Mesenchymal stem cell (in vitro differentiated cells and primary cell): ENCODE data around the gene SLC35F3.

Source experiments
- DNase-seq: peaks from one replicate; pipeline ENCODE4 v3.0.0-alpha.2; 2013
- H2AFZ ChIP-seq: one replicate; pipeline ENCODE4 v1.6.1; 2013; ENCODE audit warnings: low read depth, mild to moderate bottlenecking, control low read depth, inconsistent platforms, low read length, moderate library complexity
- H2AK5ac ChIP-seq: 2 replicates; pipeline ENCODE4 v1.6.1; 2013; ENCODE audit warnings: low read length, moderate library complexity, mild to moderate bottlenecking, inconsistent platforms; ENCODE audit not compliant: severe bottlenecking
- H2BK120ac ChIP-seq: one replicate; pipeline ENCODE4 v1.6.1; 2013; ENCODE audit warnings: low read depth, mild to moderate bottlenecking, inconsistent platforms, low read length, moderate library complexity
- H2BK12ac ChIP-seq, 2 experiments: one replicate each; pipeline ENCODE4 v1.6.1; 2013; ENCODE audit warnings: inconsistent platforms in 2 of 2, low read length in 2 of 2, mild to moderate bottlenecking in 2 of 2, moderate library complexity in 2 of 2, control low read depth in 1 of 2
- H2BK15ac ChIP-seq: one replicate; pipeline ENCODE4 v1.6.1; 2013; ENCODE audit warnings: mild to moderate bottlenecking, low read depth, inconsistent platforms; ENCODE audit not compliant: poor library complexity, severe bottlenecking
- H2BK5ac ChIP-seq: 2 replicates; pipeline ENCODE4 v1.6.1; 2013; ENCODE audit warnings: low read depth, mild to moderate bottlenecking, low read length, control low read depth, inconsistent platforms; ENCODE audit not compliant: poor library complexity, severe bottlenecking
- H3K14ac ChIP-seq, 2 experiments: one replicate each; pipeline ENCODE4 v1.6.1; 2013; ENCODE audit warnings: inconsistent platforms in 2 of 2, low read length in 2 of 2, control low read depth in 1 of 2, mild to moderate bottlenecking in 1 of 2, moderate library complexity in 1 of 2
- H3K18ac ChIP-seq, 2 experiments: one replicate each; pipeline ENCODE4 v1.6.1; 2013; ENCODE audit warnings: inconsistent platforms in 2 of 2, low read length in 2 of 2, control low read depth in 1 of 2, low read depth in 1 of 2, mild to moderate bottlenecking in 1 of 2
- H3K23ac ChIP-seq, 2 experiments: one replicate each; pipeline ENCODE4 v1.6.1; 2013; ENCODE audit warnings: inconsistent platforms in 2 of 2, low read length in 2 of 2, mild to moderate bottlenecking in 2 of 2, moderate library complexity in 2 of 2, control low read depth in 1 of 2
- H3K27ac ChIP-seq: 2 replicates; pipeline ENCODE4 v1.5.1; 2013; ENCODE audit warnings: mild to moderate bottlenecking, moderate library complexity, low read length, control low read depth, inconsistent platforms; ENCODE audit not compliant: poor library complexity, severe bottlenecking
- H3K27me3 ChIP-seq, 2 experiments: 2 replicates each; pipeline versions ENCODE4 v1.6.1 to v1.7.0; 2013; ENCODE audit warnings: low read length in 2 of 2, mild to moderate bottlenecking in 2 of 2, moderate library complexity in 2 of 2, control low read depth in 1 of 2, inconsistent platforms in 1 of 2; ENCODE audit not compliant: control insufficient read depth in 1 of 2, insufficient read depth in 1 of 2
- H3K36me3 ChIP-seq, 2 experiments: 2 replicates each; pipeline versions ENCODE4 v1.6.1 to v1.7.0; 2013; ENCODE audit warnings: low read length in 2 of 2, control low read depth in 1 of 2, inconsistent platforms in 1 of 2, low read depth in 1 of 2, mild to moderate bottlenecking in 1 of 2; ENCODE audit not compliant: insufficient read depth in 2 of 2, control insufficient read depth in 1 of 2
- H3K4ac ChIP-seq, 2 experiments: one replicate each; pipeline ENCODE4 v1.6.1; 2013; ENCODE audit warnings: inconsistent platforms in 2 of 2, low read length in 2 of 2, mild to moderate bottlenecking in 2 of 2, moderate library complexity in 2 of 2, control low read depth in 1 of 2, low read depth in 1 of 2
- H3K4me1 ChIP-seq: 2 replicates; pipeline ENCODE4 v1.6.1; 2013; ENCODE audit warnings: low read depth, low read length, control low read depth; ENCODE audit not compliant: control insufficient read depth, insufficient read depth
- H3K4me2 ChIP-seq: 2 replicates; pipeline ENCODE4 v1.6.1; 2013; ENCODE audit warnings: low read length, mild to moderate bottlenecking, inconsistent platforms; ENCODE audit not compliant: poor library complexity, severe bottlenecking
- H3K4me3 ChIP-seq, 2 experiments: 2 replicates each; pipeline versions ENCODE4 v1.5.1 to v1.7.0; 2013; ENCODE audit warnings: low read length in 2 of 2, mild to moderate bottlenecking in 2 of 2, control low read depth in 1 of 2, low read depth in 1 of 2; ENCODE audit not compliant: insufficient read depth in 1 of 2
- H3K79me1 ChIP-seq: replicated peaks from 2 replicates; pipeline ENCODE4 v1.6.1; 2013; ENCODE audit warnings: mild to moderate bottlenecking, control low read depth, low read length, inconsistent platforms; ENCODE audit not compliant: poor library complexity, severe bottlenecking
- H3K9ac ChIP-seq: 2 replicates; pipeline ENCODE4 v1.7.0; 2013; ENCODE audit warnings: mild to moderate bottlenecking, low read length, moderate library complexity
- H3K9me3 ChIP-seq: 2 replicates; pipeline ENCODE4 v1.7.0; 2013; ENCODE audit warnings: mild to moderate bottlenecking, low read length; ENCODE audit not compliant: control insufficient read depth
- H4K8ac ChIP-seq: one replicate; pipeline ENCODE4 v1.6.1; 2013; ENCODE audit warnings: inconsistent platforms, mild to moderate bottlenecking, low read length, moderate library complexity
- H4K91ac ChIP-seq: one replicate; pipeline ENCODE4 v1.6.1; 2013; ENCODE audit warnings: mild to moderate bottlenecking, low read length, inconsistent platforms
- WGBS: methylation state at CpG from one replicate; pipeline ENCODE4 v1.1.7; 2013; ENCODE audit warnings: mixed read lengths; 5-methylcytosine and 5-hydroxymethylcytosine counted together

Gene SLC35F3

GRCh38 chr1:233990486-233990885 is 86.0 kb downstream of the SLC35F3 start:
- Histone ChIP-seq H3K4me3 (no peak overlapping the region), H2BK120ac (no peak overlapping the region), H3K9me3 (no peaks in the 10 kb centered on the region), H3K18ac (no peak overlapping the region), H3K4ac (no peak overlapping the region), H3K36me3 (no peaks in the 10 kb centered on the region), H3K27me3 (no peaks in the 10 kb centered on the region), H3K9ac (no peak overlapping the region), H4K8ac (no peak overlapping the region), H3K27ac (no peak overlapping the region), H3K79me1 (no peaks in the 10 kb centered on the region), H4K91ac (no peak overlapping the region), H3K4me2 (no peak overlapping the region), H2BK5ac (no peak overlapping the region), H3K23ac (no peak overlapping the region), H2BK15ac (no peak overlapping the region), H2BK12ac (no peak overlapping the region), H3K4me1 (no peaks in the 10 kb centered on the region), H2AFZ (no peak overlapping the region), H2AK5ac (no peak overlapping the region), H3K14ac (no peak overlapping the region)
- WGBS, result 43% methylated on average over 1 of the region's 2 CpGs
- no peak for DNase-seq

GRCh38 chr1:233993651-233994050 is 89.2 kb downstream of the SLC35F3 start:
- H2BK120ac ChIP-seq, result no peak overlapping the region
- no peak overlapping the region for H3K27ac ChIP-seq
- no peak overlapping the region for H3K4me3 ChIP-seq
- no peaks in the 10 kb centered on the region for H3K27me3 ChIP-seq
- no peak overlapping the region for H3K23ac ChIP-seq
- H3K9me3 ChIP-seq, result no peaks in the 10 kb centered on the region
- no peak overlapping the region for H2BK5ac ChIP-seq
- no peak overlapping the region for H4K8ac ChIP-seq
- H3K4ac ChIP-seq, result no peak overlapping the region
- WGBS, result 66% methylated on average over 5 of the region's 6 CpGs
- no peak overlapping the region for H3K18ac ChIP-seq
- H3K14ac ChIP-seq, result no peak overlapping the region
- H2AK5ac ChIP-seq, result no peak overlapping the region
- no peaks in the 10 kb centered on the region for H3K79me1 ChIP-seq
- no peak overlapping the region for H2AFZ ChIP-seq
- H2BK15ac ChIP-seq, result no peak overlapping the region
- H3K9ac ChIP-seq, result no peak overlapping the region
- no peak overlapping the region for H3K4me2 ChIP-seq
- no peak for DNase-seq
- H2BK12ac ChIP-seq, result no peak overlapping the region
- no peaks in the 10 kb centered on the region for H3K4me1 ChIP-seq
- H4K91ac ChIP-seq, result no peak overlapping the region
- no peaks in the 10 kb centered on the region for H3K36me3 ChIP-seq

- no peak for DNase-seq
- Histone ChIP-seq H2BK15ac (no peak overlapping the region), H3K23ac (no peak overlapping the region), H3K27ac (no peak overlapping the region), H3K18ac (no peak overlapping the region), H2AK5ac (no peak overlapping the region), H4K8ac (no peak overlapping the region), H3K14ac (no peak overlapping the region), H3K79me1 (no peaks in the 10 kb centered on the region), H2BK12ac (no peak overlapping the region), H4K91ac (no peak overlapping the region), H3K36me3 (no peaks in the 10 kb centered on the region), H3K9ac (no peak overlapping the region), H3K27me3 (no peaks in the 10 kb centered on the region), H2AFZ (no peak overlapping the region), H2BK5ac (no peak overlapping the region), H3K4ac (no peak overlapping the region), H3K9me3 (no peaks in the 10 kb centered on the region), H3K4me1 (no peaks in the 10 kb centered on the region), H3K4me2 (no peak overlapping the region), H3K4me3 (no peak overlapping the region), H2BK120ac (no peak overlapping the region)
- WGBS, result 79% methylated on average over 3 of the region's 3 CpGs
These were observed 89.6 kb downstream of the SLC35F3 start for GRCh38 chr1:233994112-233994511.

- Histone ChIP-seq H2BK5ac (no peak overlapping the region), H2BK15ac (no peak overlapping the region), H2AK5ac (no peak overlapping the region), H3K18ac (no peak overlapping the region), H3K9me3 (no peaks in the 10 kb centered on the region), H4K8ac (no peak overlapping the region), H2AFZ (no peak overlapping the region), H4K91ac (no peak overlapping the region), H3K4me1 (no peaks in the 10 kb centered on the region), H2BK120ac (no peak overlapping the region), H3K27ac (no peak overlapping the region), H3K4me3 (no peak overlapping the region), H3K27me3 (no peaks in the 10 kb centered on the region), H3K79me1 (no peaks in the 10 kb centered on the region), H3K4me2 (no peak overlapping the region), H3K14ac (no peak overlapping the region), H3K9ac (no peak overlapping the region), H3K4ac (no peak overlapping the region), H3K36me3 (no peaks in the 10 kb centered on the region), H3K23ac (no peak overlapping the region), H2BK12ac (no peak overlapping the region)
- DNase-seq, result no peak
- 80% methylated on average over 1 of the region's 3 CpGs for WGBS
These were observed 94.0 kb downstream of the SLC35F3 start for GRCh38 chr1:233998456-233998855.
